GM18526 (cell line): ENCODE data around the gene TMEM225B.
A peak's percentile ranks its signal among the peaks of the same experiment; 100 is the strongest.

Experiments
- POLR2A ChIP-seq: IDR thresholded peaks from 3 replicates; pipeline ENCODE4 v1.6.1; 2011; ENCODE audit not compliant: insufficient read length; ENCODE audit errors: extremely low read depth

TMEM225B gene

DNA sequence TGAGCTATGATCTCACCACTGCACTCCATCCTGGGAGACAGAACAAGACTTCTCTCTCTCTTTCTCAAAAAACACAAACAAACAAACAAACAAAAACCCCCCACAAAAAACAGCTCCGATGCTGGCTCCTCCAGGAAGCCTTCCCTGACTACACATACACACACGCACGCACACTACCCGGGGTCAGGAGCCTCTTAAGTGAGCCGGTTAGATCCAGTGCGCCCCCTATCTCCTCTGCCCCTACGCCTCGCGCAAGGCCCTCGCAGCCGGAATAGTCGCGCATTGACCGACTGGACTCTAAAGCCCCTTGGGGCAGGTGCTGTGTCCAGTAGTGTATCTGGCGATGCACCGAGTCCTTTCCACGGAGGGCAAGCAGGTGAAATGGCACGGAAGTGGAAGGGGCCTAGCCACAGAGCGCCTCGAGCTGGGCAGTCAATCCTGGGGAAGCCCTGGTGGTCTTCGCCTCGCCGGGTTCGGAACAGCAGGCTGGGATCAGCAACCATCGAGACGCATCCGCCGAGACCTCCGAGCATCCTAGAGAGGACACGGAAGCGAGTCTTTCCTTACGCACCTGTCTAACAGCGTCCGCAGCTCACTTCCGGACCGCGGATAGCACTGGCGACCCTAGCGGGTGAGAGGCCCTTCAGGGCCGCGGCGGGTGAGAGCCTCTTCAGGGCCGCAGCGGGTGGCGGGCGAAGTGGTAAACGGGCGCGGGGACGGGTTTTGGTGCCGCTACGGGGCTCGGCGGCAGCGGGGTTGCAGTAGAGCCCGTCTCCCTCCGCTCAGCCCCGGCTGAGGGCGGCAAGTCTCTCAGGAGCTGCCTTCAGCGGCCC is 18.5 kb downstream of the TMEM225B start, which contains the start of gene ZSCAN25:
Gene ZSCAN25, plus strand, starts transcription at position 588 of the 833 bp plus-strand sequence. CDS start 2,661 bp downstream, outside the sequence.
- TF ChIP-seq POLR2A: peak; percentile 83

DNA sequence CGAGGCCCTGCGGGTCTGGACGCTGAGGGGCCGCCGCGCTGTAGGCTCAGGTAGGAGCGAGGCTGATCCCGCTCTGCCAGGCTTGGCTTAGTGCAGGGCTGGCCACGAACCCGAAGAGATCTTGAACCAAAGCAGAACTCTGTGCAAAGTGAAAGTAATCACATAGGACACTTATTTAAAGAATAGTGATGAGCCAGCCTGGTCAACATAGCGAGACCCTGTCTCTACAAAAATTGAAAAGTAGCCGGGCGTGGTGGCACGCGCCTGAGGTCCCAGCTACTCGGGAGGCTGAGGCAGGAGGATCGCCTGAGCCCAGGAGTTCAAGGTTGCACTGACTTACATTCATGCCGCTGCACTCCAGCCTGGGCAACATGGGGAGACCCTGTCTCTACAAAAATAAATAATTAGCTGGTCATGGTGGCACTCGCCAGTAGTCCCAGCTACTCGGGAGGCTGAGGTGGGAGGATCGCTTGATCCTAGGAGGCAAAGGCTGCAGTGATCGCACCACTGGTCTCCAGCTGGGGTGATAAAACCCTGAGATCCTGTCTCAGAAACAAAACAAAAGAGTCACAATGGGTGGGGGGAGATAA is 19.2 kb downstream of the TMEM225B start:
- no peak for TF ChIP-seq POLR2A

- TF ChIP-seq POLR2A: no peak
Observed at GRCh38 chr7:99618726-99619125, 20.7 kb downstream of the TMEM225B start.

- TF ChIP-seq POLR2A: no peak
Observed at GRCh38 chr7:99619571-99620130, 21.6 kb downstream of the TMEM225B start.

GRCh38 chr7:99621271-99621670 is 23.2 kb downstream of the TMEM225B start:
- no peak for TF ChIP-seq POLR2A

DNA sequence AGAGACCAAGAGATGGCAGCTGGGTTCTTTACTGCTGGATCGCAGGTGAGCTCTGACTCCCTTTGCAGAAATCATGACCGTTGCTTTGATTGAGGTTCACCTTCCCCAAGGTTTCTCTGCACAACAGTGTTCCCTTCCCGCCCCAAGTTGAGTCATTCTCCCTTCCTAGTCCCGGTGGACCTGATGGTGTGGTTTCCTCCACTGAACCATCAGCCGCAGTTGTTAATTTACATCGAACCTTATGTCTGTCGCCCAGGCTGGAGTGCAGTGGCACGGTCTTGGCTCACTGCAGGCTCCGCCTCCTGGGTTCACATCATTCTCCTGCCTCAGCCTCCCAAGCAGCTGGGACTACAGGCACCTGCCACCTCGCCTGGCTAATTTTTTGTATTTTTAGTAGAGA is 24.5 kb downstream of the TMEM225B start:
- no peak for TF ChIP-seq POLR2A

- TF ChIP-seq POLR2A: no peak
Observed at GRCh38 chr7:99623091-99623693, 25.1 kb downstream of the TMEM225B start.

DNA sequence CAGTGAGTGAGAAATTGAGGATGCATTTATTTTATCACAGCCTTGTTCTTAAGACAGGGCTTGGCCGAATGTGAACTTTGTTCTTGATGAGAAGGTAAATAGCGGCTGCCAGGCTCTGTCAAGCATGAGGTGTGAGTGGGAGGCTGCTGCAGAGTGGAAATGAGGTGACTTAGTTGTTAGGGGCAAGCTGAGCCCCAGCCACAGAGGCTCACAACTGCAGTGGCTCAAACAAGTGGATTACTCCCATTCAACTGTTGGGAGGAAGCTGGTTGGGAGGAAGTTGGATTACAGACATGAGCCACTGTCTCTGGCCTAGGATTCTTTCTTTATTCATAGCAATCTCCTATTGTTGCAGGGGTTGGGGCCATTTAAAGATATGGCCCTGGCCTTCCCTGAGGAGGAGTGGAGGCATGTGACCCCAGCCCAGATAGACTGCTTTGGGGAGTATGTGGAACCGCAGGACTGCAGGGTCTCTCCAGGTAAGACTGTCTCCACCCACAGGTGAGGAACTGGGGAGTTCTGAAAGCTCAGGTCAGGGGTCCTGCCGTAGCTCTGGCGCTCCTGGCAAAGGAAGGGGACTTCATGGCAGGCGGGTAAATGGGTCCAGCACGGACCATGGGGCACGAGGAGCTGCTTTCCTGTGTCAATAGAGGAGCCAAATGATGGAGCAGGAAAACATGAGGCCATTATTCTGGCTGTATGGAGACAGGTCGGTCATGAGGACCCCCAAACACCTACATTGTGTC is 25.8 kb downstream of the TMEM225B start:
- TF ChIP-seq POLR2A: no peak

DNA sequence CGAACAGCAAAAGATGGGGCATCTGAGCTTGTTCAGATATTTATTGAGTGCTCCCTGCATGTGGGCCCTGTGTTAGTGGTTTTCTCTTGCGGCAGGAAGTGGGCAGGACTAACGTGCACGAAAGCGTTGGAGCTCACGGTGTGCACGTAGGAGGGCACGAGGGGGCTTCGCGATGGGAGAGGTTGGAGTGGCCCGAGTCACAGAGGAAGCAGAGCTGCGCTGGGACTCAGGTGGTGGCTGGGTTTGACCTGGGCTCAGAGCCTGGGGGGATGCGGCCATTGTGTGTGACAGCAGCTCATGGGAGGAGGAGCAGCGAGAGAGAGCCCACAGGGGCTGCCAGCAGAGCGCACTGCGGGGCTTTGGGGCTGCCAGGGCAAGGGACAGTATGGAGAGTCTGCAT is 26.4 kb downstream of the TMEM225B start:
- TF ChIP-seq POLR2A: no peak

DNA sequence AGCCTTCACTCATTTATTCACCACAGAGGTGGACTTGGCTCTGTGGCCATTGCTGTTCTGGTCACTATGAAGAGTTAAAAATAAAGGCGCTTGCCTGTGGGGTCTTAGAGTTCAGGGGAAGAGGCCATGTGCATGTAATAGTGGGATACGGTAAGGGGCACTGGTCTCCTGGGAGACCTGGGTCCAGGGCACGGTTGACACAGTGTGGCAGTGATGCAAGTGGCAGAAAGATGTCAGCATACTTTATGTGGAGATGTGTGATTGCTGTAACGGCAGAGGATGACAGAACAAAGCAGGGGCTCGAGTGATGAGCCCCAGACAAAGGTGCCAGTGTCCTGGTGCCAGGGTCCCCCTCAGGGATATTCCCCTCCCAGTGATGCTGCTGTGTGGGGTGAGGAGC is 27.3 kb downstream of the TMEM225B start:
- TF ChIP-seq POLR2A: no peak

DNA sequence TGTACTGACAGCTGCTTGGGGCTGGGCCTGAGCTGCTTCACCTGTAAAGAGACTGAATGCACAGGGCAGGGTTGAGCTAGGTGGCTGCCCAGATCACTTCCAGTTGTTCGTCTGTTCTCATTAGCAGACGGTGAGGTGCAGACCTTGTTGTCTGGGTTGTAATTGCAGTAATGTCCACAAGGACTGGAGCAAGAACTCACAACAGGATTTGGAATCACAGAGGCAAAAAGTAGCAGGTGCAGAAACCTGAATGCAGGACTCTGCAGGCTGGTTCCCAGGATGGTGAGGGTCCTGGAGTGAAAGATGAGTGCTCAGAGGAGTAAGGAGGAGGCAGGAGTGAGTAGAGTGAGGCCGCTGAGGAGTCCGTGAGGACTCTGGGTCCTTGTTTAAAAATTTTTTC is 27.9 kb downstream of the TMEM225B start:
- TF ChIP-seq POLR2A: no peak

GRCh38 chr7:99626661-99627060 is 28.6 kb downstream of the TMEM225B start:
- no peak for TF ChIP-seq POLR2A

DNA sequence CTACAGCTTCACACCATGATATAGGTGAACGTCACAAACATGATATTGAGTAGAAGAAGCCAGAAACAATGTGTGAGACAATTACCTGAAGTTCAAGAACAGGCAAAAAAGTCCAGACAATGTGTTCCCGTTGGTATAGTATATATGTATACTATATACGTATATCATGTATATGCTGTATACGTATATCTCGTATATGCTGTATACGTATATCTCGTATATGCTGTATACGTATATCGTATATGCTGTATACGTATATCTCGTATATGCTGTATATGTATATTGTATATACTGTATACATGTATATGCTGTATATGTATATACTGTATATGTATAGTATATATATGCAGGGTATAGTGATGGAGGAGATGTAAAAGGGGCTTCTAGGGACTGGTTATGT is 29.4 kb downstream of the TMEM225B start:
- TF ChIP-seq POLR2A: no peak

GRCh38 chr7:99628471-99629465 is 30.7 kb downstream of the TMEM225B start:
- no peak for TF ChIP-seq POLR2A
